ENCODE results near the gene RECQL5.

GRCh38 chr17:75673487-75673886 lies 6.5 kb upstream of the RECQL5 start:
- no peak for TF ChIP-seq TAF1 (IDR thresholded peaks at IDR 0.05; ENCODE audit: low read depth, low read length)
- no peak for TF ChIP-seq POLR2A (IDR thresholded peaks at IDR 0.05; ENCODE audit: low read depth, low read length)
- no peak for TF ChIP-seq POLR2AphosphoS5 (IDR thresholded peaks at IDR 0.05; ENCODE audit: low read depth, low read length)
- no peak for TF ChIP-seq SPI1 (IDR thresholded peaks at IDR 0.05; ENCODE audit: low read depth, low read length)
- TF ChIP-seq POU2F2 (IDR thresholded peaks at IDR 0.05; ENCODE audit: low read depth, low read length), result no peak

Measured in GM12891 (cell line).